ENCODE results near the gene TICAM1.
A peak's percentile ranks its signal among the peaks of the same experiment; 100 is the strongest.

GRCh38 chr19:4811328-4812131, 20.0 kb downstream of the TICAM1 start:
- TF ChIP-seq CTCF (IDR thresholded peaks at IDR 0.05) (peak; percentile 69 to 89 (median 78)), POLR2A (IDR thresholded peaks at IDR 0.05) (no peak)

Measured in thyroid gland (tissue), 4 donors.